Lung (tissue), 12 donors: ENCODE measurements around the gene TMEM185B. TPM values are rescaled to one million over a fixed set of nuclear protein-coding genes. Genes with fewer than 3 reads are reported as not detected.

Source experiments
- ATAC-seq: fragments of 200-7000 bp; cut with Tn5 transposase; one replicate; pipeline ENCODE4 v1.9.1; 2020; ENCODE audit warnings: moderate number of reproducible peaks; ENCODE audit not compliant: insufficient read depth, low FRiP score
- DNase-seq, 3 donors: peaks; one replicate each; pipeline ENCODE4 v3.0.0-alpha.2; 2013 to 2017
- H3K27ac ChIP-seq, 2 donors: one replicate each; pipeline ENCODE4 v1.5.1; 2013; ENCODE audit warnings: mild to moderate bottlenecking in 2 of 2, moderate library complexity in 2 of 2, control low read depth in 1 of 2, inconsistent platforms in 1 of 2, low read depth in 1 of 2, low read length in 1 of 2
- H3K27me3 ChIP-seq, 3 donors: one replicate each; pipeline ENCODE4 v1.5.1; 2013; ENCODE audit warnings: low read length in 2 of 3; ENCODE audit not compliant: control insufficient read depth in 3 of 3, insufficient read depth in 3 of 3
- H3K36me3 ChIP-seq, 4 donors: one replicate each; pipeline ENCODE4 v1.5.1; 2013; ENCODE audit warnings: low read length in 4 of 4, mild to moderate bottlenecking in 1 of 4, moderate library complexity in 1 of 4; ENCODE audit not compliant: control insufficient read depth in 4 of 4, insufficient read depth in 4 of 4
- H3K4me1 ChIP-seq, 5 donors: one replicate each; pipeline ENCODE4 v1.5.1; 2013; ENCODE audit warnings: low read length in 5 of 5, mild to moderate bottlenecking in 2 of 5, moderate library complexity in 1 of 5; ENCODE audit not compliant: control insufficient read depth in 5 of 5, insufficient read depth in 5 of 5
- H3K4me3 ChIP-seq: one replicate; pipeline ENCODE4 v1.5.1; 2013; ENCODE audit warnings: mild to moderate bottlenecking, control low read depth, moderate library complexity
- H3K9ac ChIP-seq, 2 donors: one replicate each; pipeline ENCODE4 v1.5.1; 2013; ENCODE audit warnings: low read length in 2 of 2, control low read depth in 1 of 2; ENCODE audit not compliant: insufficient read depth in 1 of 2
- H3K9me3 ChIP-seq, 4 donors: one replicate each; pipeline ENCODE4 v1.5.1; 2013; ENCODE audit warnings: low read length in 3 of 4, mild to moderate bottlenecking in 1 of 4, moderate library complexity in 1 of 4; ENCODE audit not compliant: control insufficient read depth in 4 of 4, insufficient read depth in 3 of 4
- WGBS, 2 donors: extraction: QIAGEN DNeasy Blood & Tissue Kit; methylation state at CpG; one replicate each; pipeline ENCODE4 v1.1.7; 2013; 5-methylcytosine and 5-hydroxymethylcytosine counted together
- polyA plus RNA-seq, 2 donors: library from polyadenylated mRNA; stranded (reverse); fragments of 200-250 nt; gene quantifications; one replicate each; pipeline ENCODE4 v1.2.1, GENCODE V29; 2013
- total RNA-seq, 2 donors: library from RNA; depleted of rRNA in 1 of 2; stranded (reverse); fragments of >200 nt in 1 of 2; gene quantifications; one replicate each; pipeline ENCODE4 v1.2.1, GENCODE V29; 2014 to 2021
- TF ChIP-seq, protein P1 (sequence below): IDR thresholded peaks from 2 replicates; pipeline ENCODE4 v1.5.1; 2012; ENCODE audit warnings: mild to moderate bottlenecking; ENCODE audit errors: control extremely low read depth, extremely low read depth
- donor health status: control.
- donor health status: control.
- donor health status: Bipolar disorder and iron deficiency.
- donor health status: healthy.
- donor health status: DM: yes; HTN: yes; CAD: no.

Gene TMEM185B
- total and polyA plus RNA-seq, 4 donors, result 6.5 to 35.2 (median 27.1) TPM

- Histone ChIP-seq H3K9ac (no peak overlapping the region), H3K9me3 (no peaks in the 10 kb centered on the region), H3K36me3 (no peaks in the 10 kb centered on the region), H3K4me3 (no peak overlapping the region), H3K27ac (no peak overlapping the region), H3K27me3 (no peaks in the 10 kb centered on the region), H3K4me1 (peaks cover 0 to 5% (median 0%) of the 10 kb centered on the region in 5 donors)
- TF ChIP-seq, protein P1, sequence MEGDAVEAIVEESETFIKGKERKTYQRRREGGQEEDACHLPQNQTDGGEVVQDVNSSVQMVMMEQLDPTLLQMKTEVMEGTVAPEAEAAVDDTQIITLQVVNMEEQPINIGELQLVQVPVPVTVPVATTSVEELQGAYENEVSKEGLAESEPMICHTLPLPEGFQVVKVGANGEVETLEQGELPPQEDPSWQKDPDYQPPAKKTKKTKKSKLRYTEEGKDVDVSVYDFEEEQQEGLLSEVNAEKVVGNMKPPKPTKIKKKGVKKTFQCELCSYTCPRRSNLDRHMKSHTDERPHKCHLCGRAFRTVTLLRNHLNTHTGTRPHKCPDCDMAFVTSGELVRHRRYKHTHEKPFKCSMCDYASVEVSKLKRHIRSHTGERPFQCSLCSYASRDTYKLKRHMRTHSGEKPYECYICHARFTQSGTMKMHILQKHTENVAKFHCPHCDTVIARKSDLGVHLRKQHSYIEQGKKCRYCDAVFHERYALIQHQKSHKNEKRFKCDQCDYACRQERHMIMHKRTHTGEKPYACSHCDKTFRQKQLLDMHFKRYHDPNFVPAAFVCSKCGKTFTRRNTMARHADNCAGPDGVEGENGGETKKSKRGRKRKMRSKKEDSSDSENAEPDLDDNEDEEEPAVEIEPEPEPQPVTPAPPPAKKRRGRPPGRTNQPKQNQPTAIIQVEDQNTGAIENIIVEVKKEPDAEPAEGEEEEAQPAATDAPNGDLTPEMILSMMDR, result no peak
- DNase-seq (no peak), ATAC-seq (no peak)
- 91 to 95% methylated on average over 5 of the region's 5 CpGs for WGBS, 2 donors
These were observed 10.1 kb upstream of the TMEM185B start for GRCh38 chr2:120233292-120233691.

GRCh38 chr2:120231974-120232635 is 8.9 kb upstream of the TMEM185B start:
- ATAC-seq (peak; percentile 71), DNase-seq (peak in 2 of 3 donors; percentile 58 to 66)
- peak overlapping the region; percentile 47 to 87 for H3K27ac ChIP-seq
- H3K9me3 ChIP-seq, result no peaks in the 10 kb centered on the region
- no peaks in the 10 kb centered on the region for H3K36me3 ChIP-seq
- peak overlapping the region; percentile 49 to 89 for H3K9ac ChIP-seq
- H3K4me3 ChIP-seq, result no peak overlapping the region
- H3K27me3 ChIP-seq, result peaks cover 0 to 2% (median 2%) of the 10 kb centered on the region in 3 donors
- TF ChIP-seq, protein P1, result no peak
- 17% methylated on average over 15 of the region's 15 CpGs for WGBS, 2 donors
- peaks cover 0 to 5% (median 0%) of the 10 kb centered on the region in 5 donors for H3K4me1 ChIP-seq

GRCh38 chr2:120231564-120231973 is 8.4 kb upstream of the TMEM185B start:
- no peak for ATAC-seq
- TF ChIP-seq, protein P1, result no peak
- WGBS, 2 donors, result 65 to 71% methylated on average over 4 of the region's 4 CpGs
- H3K9me3 ChIP-seq, result no peaks in the 10 kb centered on the region
- peak overlapping the region in 1 of 2 donors; percentile 87 for H3K27ac ChIP-seq
- H3K4me3 ChIP-seq, result no peak overlapping the region
- peaks cover 0 to 2% (median 2%) of the 10 kb centered on the region in 3 donors for H3K27me3 ChIP-seq
- no peak for DNase-seq
- peaks cover 0 to 5% (median 0%) of the 10 kb centered on the region in 5 donors for H3K4me1 ChIP-seq
- H3K9ac ChIP-seq, result no peak overlapping the region
- no peaks in the 10 kb centered on the region for H3K36me3 ChIP-seq
